GM12874 (cell line): ENCODE results near the gene BTBD2.

Source experiments
- TF ChIP-seq, protein P1 (sequence below): IDR thresholded peaks from 2 replicates; pipeline ENCODE4 v1.5.1; 2011; ENCODE audit warnings: low read depth, mild to moderate bottlenecking, control low read depth, low read length, moderate library complexity; ENCODE audit not compliant: insufficient read depth

Gene BTBD2

DNA sequence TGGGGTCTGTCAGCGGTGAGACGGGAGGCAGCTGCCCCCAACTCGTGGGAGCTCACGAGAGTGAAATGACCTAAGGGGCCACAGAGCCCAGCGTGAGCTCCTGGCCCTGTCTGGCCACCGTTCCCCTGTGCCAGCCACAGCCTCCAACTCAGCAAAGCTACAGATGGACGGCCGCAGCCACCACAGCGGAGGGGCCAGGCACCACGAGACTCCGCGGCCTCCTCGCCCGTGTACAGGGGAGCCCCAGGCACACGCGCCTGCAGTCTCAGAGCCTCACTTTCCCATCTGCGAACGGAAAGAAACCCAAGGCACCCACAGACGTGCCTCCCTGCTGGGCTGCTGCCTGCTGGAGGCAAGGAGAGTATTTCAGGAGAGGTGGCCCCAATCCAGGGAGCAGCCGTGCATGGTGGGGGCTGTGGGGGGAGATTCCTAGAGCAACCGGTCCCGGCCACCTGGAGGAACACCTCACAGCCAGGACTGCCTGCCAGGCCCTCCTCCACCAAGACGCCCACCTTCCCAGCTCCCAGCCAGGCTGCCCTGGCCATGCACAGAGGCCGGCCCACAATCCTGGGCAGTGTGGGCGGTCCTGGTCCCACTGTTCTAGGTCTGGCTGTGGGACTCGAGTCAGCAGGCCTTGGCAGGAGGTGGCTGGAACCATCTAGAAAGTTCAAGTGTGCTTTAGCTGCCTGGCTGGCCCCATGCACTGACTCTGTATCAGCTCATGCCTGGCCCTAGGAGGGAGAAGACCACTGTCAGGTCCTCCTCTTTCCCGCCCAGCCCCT, 33.6 kb upstream of the BTBD2 start:
- TF ChIP-seq, protein P1, sequence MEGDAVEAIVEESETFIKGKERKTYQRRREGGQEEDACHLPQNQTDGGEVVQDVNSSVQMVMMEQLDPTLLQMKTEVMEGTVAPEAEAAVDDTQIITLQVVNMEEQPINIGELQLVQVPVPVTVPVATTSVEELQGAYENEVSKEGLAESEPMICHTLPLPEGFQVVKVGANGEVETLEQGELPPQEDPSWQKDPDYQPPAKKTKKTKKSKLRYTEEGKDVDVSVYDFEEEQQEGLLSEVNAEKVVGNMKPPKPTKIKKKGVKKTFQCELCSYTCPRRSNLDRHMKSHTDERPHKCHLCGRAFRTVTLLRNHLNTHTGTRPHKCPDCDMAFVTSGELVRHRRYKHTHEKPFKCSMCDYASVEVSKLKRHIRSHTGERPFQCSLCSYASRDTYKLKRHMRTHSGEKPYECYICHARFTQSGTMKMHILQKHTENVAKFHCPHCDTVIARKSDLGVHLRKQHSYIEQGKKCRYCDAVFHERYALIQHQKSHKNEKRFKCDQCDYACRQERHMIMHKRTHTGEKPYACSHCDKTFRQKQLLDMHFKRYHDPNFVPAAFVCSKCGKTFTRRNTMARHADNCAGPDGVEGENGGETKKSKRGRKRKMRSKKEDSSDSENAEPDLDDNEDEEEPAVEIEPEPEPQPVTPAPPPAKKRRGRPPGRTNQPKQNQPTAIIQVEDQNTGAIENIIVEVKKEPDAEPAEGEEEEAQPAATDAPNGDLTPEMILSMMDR, result no peak

DNA sequence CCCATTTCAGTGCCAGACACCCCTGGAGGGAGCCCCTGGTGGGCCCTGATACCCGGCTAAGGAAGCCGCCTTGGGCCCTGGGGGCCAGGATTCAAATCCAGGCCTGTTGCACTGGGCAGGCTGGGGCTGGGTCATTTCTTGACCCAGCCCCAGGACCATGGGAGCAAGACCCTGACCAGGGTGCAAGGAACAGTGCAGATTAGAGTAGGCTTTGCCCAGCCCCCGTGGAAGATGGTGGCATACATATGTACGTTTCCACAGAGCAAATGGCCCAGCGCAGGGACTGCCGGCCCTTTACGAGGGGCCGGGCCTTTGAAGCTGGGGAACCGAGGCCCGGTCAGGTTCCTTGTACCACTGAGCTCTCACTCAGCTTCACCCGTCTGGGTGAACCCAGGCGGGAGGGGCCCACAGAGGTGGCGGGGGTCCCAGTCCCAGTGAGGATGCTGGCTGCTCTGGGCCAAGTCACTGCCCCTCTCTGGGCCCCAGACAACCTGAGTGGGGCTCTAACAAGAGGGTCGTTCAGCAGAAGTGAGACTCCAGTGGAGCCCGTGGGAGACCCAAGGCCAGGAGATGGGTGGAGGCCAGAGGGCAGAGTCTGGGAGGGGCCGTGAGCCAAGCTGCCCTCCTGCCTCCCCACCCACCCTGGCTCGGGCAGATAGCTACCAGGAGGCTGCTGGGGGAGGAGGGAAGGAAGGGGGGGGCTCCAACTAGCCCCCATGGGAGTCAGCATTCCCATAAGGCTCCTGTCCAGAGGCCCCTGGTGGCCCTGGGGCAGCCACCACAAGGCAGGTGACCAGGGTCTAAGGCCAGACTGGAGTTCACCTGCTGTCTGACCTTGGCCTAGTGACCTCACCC, 32.8 kb upstream of the BTBD2 start:
- TF ChIP-seq, protein P1, result no peak

DNA sequence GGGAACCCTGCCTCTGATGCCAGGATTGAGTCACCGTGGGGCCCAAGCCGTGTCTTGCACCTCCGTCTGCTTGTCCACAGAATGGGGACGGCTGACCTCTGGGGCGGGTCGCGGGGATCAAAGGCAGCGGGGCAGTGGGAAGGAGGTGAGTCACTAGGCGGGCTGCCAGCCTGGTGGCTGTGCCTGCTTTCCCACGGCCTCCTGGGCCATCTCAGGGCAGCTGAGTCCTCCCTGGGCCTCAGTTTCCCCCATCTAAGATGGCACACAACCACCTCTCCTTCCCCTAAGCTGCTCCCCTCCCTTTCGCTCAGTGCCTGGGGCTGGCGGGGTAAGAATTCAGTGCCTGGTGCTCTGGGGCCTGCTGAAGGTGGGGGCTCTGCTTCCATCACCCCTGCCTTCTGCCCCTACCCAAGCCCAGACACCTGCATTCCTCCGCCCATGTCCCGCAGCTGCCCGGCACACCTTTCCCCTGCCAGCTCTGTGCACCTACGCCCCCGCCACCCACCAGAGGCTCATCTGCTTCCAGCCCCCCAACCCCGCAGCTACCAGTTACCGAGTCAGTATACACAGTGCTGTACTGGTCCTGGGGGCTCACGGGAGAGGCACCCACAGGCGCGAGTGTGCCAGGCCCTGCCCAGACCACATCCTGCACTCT, 32.1 kb upstream of the BTBD2 start:
- TF ChIP-seq, protein P1, result no peak

DNA sequence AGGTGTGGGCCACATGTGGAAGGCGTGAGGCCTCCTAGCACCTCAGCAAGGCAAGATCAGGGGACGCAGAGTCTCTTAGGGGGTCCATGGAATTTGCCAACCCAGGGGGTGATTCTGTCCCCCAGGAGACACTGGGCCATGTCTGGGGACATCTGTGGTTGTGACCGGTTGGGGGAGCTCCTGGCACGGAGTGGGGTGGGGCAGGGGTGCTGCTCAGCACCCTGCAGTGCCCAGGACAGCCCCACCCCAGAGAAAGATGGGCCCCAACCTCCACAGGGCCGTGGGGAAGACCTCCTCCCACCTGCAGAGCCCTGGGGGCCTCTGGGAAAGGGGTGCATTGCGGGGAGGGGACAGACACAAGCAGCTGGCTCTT, 31.5 kb upstream of the BTBD2 start:
- TF ChIP-seq, protein P1, result no peak

DNA sequence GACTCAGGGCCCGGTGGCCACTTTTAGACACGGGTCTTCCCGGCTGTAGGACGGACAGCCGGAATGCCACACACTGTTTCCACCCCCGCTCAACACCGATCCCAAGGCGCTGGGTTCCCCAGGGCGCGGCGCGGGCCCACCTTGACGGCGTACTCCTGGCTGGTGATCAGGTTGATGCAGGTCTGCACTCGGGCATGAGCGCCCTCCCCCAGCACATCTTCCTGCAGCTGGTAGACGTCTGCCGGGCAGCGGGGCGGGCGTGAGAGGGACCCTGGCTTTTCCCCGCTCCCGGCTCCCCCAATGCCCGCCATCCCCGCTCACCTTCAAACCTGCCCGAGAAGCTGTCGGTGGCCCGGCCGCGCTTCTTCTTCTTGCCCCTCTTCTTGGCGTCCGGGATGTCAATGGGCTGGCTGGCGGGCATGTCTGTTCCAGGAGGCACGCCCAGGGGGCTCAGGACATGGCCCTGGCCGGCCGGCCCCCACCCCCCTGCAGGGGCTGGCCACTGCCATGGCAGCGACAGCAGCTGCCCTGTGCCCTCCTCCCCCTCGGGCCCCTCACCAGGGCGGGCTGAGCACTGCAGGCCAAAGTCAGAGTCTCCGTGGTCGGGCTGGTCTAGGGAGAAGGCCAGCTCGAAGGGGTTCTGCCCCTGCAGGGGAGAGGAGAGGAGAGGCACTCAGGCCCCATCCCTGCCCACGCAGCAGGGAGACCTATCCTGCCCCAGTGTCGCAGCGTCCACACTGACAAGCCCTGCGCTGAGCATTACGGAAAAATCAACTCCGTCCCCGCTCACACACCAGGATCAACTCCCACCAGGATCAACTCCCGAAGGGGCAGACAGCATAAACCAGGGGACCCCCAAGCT, 30.8 kb upstream of the BTBD2 start:
- TF ChIP-seq, protein P1, result no peak

DNA sequence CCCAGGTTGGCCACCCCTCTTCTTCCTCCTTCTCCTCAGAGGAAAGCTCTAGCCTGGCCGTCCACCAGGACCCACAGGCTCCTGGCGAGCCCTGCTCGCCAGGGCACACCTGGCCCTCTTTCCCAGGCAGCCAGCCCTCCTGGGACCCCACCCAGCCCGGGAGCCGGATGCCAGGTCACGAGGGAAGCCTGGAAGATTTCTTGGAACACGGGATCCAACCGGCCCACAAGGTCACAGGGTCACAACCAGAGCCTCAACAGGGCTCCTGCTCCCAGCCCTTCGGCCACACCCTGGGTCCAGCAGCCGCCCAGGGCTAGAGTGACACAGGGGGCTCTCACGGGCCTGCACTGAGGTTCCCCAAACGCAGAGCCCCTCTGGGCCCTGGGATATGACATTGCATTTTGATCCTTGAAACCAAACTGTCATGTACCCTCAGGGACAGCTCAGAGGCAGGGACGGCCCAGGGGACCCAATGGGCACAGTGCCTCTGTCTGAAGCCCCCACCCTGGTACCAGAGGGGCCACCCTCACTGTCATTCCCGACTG, 30.1 kb upstream of the BTBD2 start:
- TF ChIP-seq, protein P1, result no peak
